OCI-LY7 (cell line): ENCODE results near the gene TLE3. TPM values are rescaled to one million over a fixed set of nuclear protein-coding genes. Genes with fewer than 3 reads are reported as not detected.

Experiments used
- BruUV-seq: library from RNA; stranded (reverse); fragments of 400-500 nt; replicated peaks from 2 replicates; lab custom pipeline; 2021; lab: Mats Ljungman, UMichigan
- CTCF ChIA-PET: fragments of 300-600 bp; sonication (Branson Sonifier 250); formaldehyde crosslinking; loops from one replicate; lab custom pipeline; 2022; ENCODE audit warnings: antibody characterized with exemption; ENCODE audit not compliant: unreplicated experiment; lab: Charles Lee
- POLR2A ChIA-PET: fragments of 300-600 bp; sonication (Branson Sonifier 250); formaldehyde crosslinking; loops from one replicate; lab custom pipeline; 2022; ENCODE audit warnings: antibody characterized with exemption; lab: Charles Lee
- DNase-seq: peaks from one replicate; pipeline ENCODE4 v3.0.0-alpha.2; 2015; ENCODE audit warnings: low spot score
- H2AFZ ChIP-seq: fragments of 200-600 bp; sonication (generic), shearing (Covaris generic); 2 replicates; pipeline ENCODE4 v1.6.1; 2014; ENCODE audit warnings: mild to moderate bottlenecking, antibody characterized with exemption, low read length, moderate library complexity
- H3K27ac ChIP-seq: fragments of 200-600 bp; sonication (generic); 2 replicates; pipeline ENCODE4 v1.5.1; 2014; ENCODE audit warnings: mixed run types, low read depth, mild to moderate bottlenecking, moderate library complexity, low read length, inconsistent platforms; ENCODE audit not compliant: poor library complexity, severe bottlenecking
- H3K36me3 ChIP-seq: fragments of 200-600 bp; sonication (generic); 2 replicates; pipeline ENCODE4 v1.6.1; 2014; ENCODE audit warnings: mild to moderate bottlenecking, antibody characterized with exemption, low read length, moderate library complexity, mixed read lengths; ENCODE audit not compliant: insufficient read depth
- H3K4me1 ChIP-seq: fragments of 200-600 bp; sonication (generic); 2 replicates; pipeline ENCODE4 v1.5.1; 2014; ENCODE audit warnings: mild to moderate bottlenecking, low read length; ENCODE audit not compliant: insufficient read depth, poor library complexity, severe bottlenecking
- H3K4me2 ChIP-seq: fragments of 200-600 bp; sonication (generic); 2 replicates; pipeline ENCODE4 v1.6.1; 2014; ENCODE audit warnings: mild to moderate bottlenecking, low read length
- H3K4me3 ChIP-seq: fragments of 200-600 bp; sonication (generic); 2 replicates; pipeline ENCODE4 v1.5.1; 2014; ENCODE audit warnings: mild to moderate bottlenecking, low read depth, low read length; ENCODE audit not compliant: poor library complexity, severe bottlenecking
- H3K79me2 ChIP-seq: fragments of 200-600 bp; sonication (generic); 2 replicates; pipeline ENCODE4 v1.6.1; 2016; ENCODE audit warnings: low read depth, mild to moderate bottlenecking, low read length, moderate library complexity, mixed read lengths; ENCODE audit not compliant: insufficient read depth
- H3K9me2 ChIP-seq: fragments of 200-600 bp; sonication (generic); 2 replicates; pipeline ENCODE4 v1.6.1; 2016; ENCODE audit warnings: mild to moderate bottlenecking, low read length, mixed read lengths; ENCODE audit not compliant: insufficient read depth
- H3K9me3 ChIP-seq: fragments of 200-600 bp; sonication (generic); 2 replicates; pipeline ENCODE4 v1.6.1; 2014; ENCODE audit warnings: mild to moderate bottlenecking, mixed run types, low read length, mixed read lengths
- H4K20me1 ChIP-seq: fragments of 200-600 bp; sonication (generic); 2 replicates; pipeline ENCODE4 v1.6.1; 2014; ENCODE audit warnings: mild to moderate bottlenecking, antibody characterized with exemption, low read length, moderate library complexity, mixed read lengths; ENCODE audit not compliant: insufficient read depth
- CTCF ChIP-seq: fragments of 200-600 bp; sonication (generic); conservative IDR thresholded peaks from 2 replicates; pipeline ENCODE4 v1.5.1; 2014; ENCODE audit warnings: mild to moderate bottlenecking, antibody characterized with exemption, low read length, moderate library complexity, mixed read lengths
- EZH2phosphoT487 ChIP-seq: fragments of 200-600 bp; sonication (generic); IDR thresholded peaks from 2 replicates; pipeline ENCODE4 v1.6.1; 2018; ENCODE audit warnings: low read depth, borderline replicate concordance, mild to moderate bottlenecking, mixed run types, antibody characterized with exemption, low read length, moderate library complexity, mixed read lengths
- intact Hi-C: fragments of 100-400 bp; cut with micrococcal nuclease; formaldehyde crosslinking; loops from one replicate; pipeline ENCODE4 v1.10.0; 2022; ENCODE audit not compliant: unreplicated experiment
- total RNA-seq, 2 experiments: library from RNA; depleted of rRNA in 1 of 2; stranded (reverse); fragments of >200 nt in 1 of 2; shearing (Covaris generic) in 1 of 2; gene quantifications; 2 replicates each; pipeline ENCODE4 v1.2.3, GENCODE V29; 2014 to 2022

TLE3 gene
- total RNA-seq, 2 experiments from 2014 or later = 31.9 to 37.9 TPM

DNA sequence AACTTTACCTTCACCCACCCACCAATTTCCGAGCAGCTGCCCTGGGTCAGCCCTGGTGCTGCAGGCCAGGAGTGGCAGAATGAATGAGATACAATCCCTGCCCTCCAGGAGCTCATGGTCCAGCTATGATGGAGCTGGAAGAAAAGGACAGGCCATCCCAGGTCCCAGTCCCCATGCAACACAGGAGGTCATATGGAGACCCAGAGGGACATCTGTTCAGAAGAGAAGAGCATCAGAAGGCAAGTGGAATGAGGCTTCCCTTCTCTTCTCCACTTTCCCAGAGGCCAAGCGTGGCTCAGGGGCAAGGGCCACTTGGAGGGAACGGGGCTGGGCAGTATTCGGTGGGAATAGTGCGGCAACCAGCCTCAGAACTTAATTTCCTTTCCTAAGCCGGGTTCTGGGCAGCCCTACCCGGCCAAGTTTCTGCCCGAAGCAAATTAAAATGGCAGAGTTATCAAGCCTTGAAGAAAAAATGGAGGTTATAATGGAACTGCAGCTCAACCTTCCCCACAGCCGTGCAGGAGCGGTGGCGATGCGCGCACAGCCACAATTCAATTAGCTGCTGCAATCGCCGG, 35.9 kb downstream of the TLE3 start:
- H3K79me2 ChIP-seq = no peaks in the 10 kb centered on the region
- H3K4me2 ChIP-seq = no peak overlapping the region
- no peak overlapping the region for H3K27ac ChIP-seq
- BruUV-seq = no TSS peak
- no peak overlapping the region for H2AFZ ChIP-seq
- intact Hi-C loops = no loop called here
- H3K9me2 ChIP-seq = no peaks in the 10 kb centered on the region
- H4K20me1 ChIP-seq = no peaks in the 10 kb centered on the region
- CTCF ChIA-PET = interaction anchor here (0.6 kb wide), 1 partner anchor 1694 kb away, joined by 4 read pairs; no protein-coding TSS in a partner anchor
- no peak overlapping the region for H3K4me3 ChIP-seq
- H3K36me3 ChIP-seq = peaks cover 88% of the 10 kb centered on the region
- H3K4me1 ChIP-seq = no peaks in the 10 kb centered on the region
- no peak for TF ChIP-seq CTCF
- TF ChIP-seq EZH2phosphoT487 = no peak
- DNase-seq = no peak
- POLR2A ChIA-PET = no interaction called here
- H3K9me3 ChIP-seq = no peaks in the 10 kb centered on the region

DNA sequence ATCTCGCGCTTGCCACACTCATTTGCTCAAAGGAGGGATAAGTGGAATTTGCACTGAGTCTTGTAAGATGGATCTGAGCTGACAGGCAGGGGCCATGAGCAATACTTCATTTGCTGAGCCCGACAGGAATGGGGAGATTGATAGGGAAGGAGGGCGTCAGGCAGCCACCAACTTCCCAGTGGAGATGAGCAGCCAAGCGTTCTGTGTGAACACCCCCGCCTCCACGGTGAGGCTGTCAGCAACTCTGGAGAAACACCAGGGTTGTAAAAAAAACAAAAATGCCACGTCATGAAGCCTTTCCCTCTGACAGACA, 36.8 kb downstream of the TLE3 start:
- DNase-seq = no peak
- CTCF ChIA-PET = no interaction called here
- no TSS peak for BruUV-seq

More for the DNA sequence above, 36.8 kb downstream of the TLE3 start:
- intact Hi-C loops = no loop called here
- POLR2A ChIA-PET = no interaction called here
- Histone ChIP-seq H3K4me3 (no peak overlapping the region), H3K9me3 (no peaks in the 10 kb centered on the region), H3K4me1 (no peaks in the 10 kb centered on the region), H3K4me2 (no peak overlapping the region), H4K20me1 (no peaks in the 10 kb centered on the region), H3K79me2 (no peaks in the 10 kb centered on the region), H3K9me2 (no peaks in the 10 kb centered on the region), H3K27ac (no peak overlapping the region), H3K36me3 (peaks cover 88% of the 10 kb centered on the region), H2AFZ (no peak overlapping the region)
- TF ChIP-seq EZH2phosphoT487 = no peak
- TF ChIP-seq CTCF = no peak
